Activated CD4-positive, alpha-beta T cell treated with anti-CD3 and anti-CD28 coated beads, Interleukin-2, amount 50 U/mL, for 24 hours (primary cell): ENCODE data around the gene UBE3B.
"Not testable (repeated sequence)": the region's sequence is repeated elsewhere in the genome, so short reads cannot be mapped to it uniquely, and the experiment has no call there.

Source experiments
- DNase-seq, 2 donors: peaks; one replicate each; pipeline ENCODE4 v3.0.0-alpha.2; 2020; ENCODE audit warnings: low read depth in 1 of 2, low spot score in 1 of 2

Gene UBE3B

GRCh38 chr12:109477185-109477962 lies at the start of gene UBE3B, which contains the start of gene KCTD10:
TSS of gene UBE3B (plus strand) at chr12:109477634. CDS start at chr12:109483552, 5,918 bp downstream.
TSS of gene KCTD10 (minus strand) at chr12:109477300. CDS start at chr12:109477262, 38 bp downstream.
- DNase-seq: peak; percentile 74 to 80

- peak; percentile 53 to 55 for DNase-seq
Measured at GRCh38 chr12:109428037-109428629, 49.3 kb upstream of the UBE3B start.

GRCh38 chr12:109428804-109429203 lies 48.6 kb upstream of the UBE3B start:
- not testable (repeated sequence) for DNase-seq

GRCh38 chr12:109430244-109430643 lies 47.2 kb upstream of the UBE3B start:
- DNase-seq: no peak

GRCh38 chr12:109432431-109432830 lies 45.0 kb upstream of the UBE3B start:
- DNase-seq: no peak

- peak; percentile 53 to 57 for DNase-seq
Measured at GRCh38 chr12:109432842-109433304, 44.6 kb upstream of the UBE3B start.

- no peak for DNase-seq
Measured at GRCh38 chr12:109433618-109434017, 43.8 kb upstream of the UBE3B start.

- DNase-seq: no peak
Measured at GRCh38 chr12:109434582-109434981, 42.9 kb upstream of the UBE3B start.

GRCh38 chr12:109435428-109436187 lies 41.8 kb upstream of the UBE3B start:
- DNase-seq: no peak

- DNase-seq: no peak
Measured at GRCh38 chr12:109436188-109436560, 41.3 kb upstream of the UBE3B start.

GRCh38 chr12:109439181-109439580 lies 38.3 kb upstream of the UBE3B start:
- DNase-seq: no peak

GRCh38 chr12:109439951-109440350 lies 37.5 kb upstream of the UBE3B start:
- DNase-seq: not testable (repeated sequence)

GRCh38 chr12:109440851-109441490 lies 36.5 kb upstream of the UBE3B start:
- DNase-seq: no peak

- no peak for DNase-seq
Measured at GRCh38 chr12:109443794-109444193, 33.6 kb upstream of the UBE3B start.

- DNase-seq: no peak
Measured at GRCh38 chr12:109444259-109444658, 33.2 kb upstream of the UBE3B start.

- no peak for DNase-seq
Measured at GRCh38 chr12:109445191-109445609, 32.2 kb upstream of the UBE3B start.

- DNase-seq: no peak
Measured at GRCh38 chr12:109446869-109447268, 30.6 kb upstream of the UBE3B start.

- no peak for DNase-seq
Measured at GRCh38 chr12:109447482-109447881, 30.0 kb upstream of the UBE3B start.

- DNase-seq: no peak
Measured at GRCh38 chr12:109448272-109448671, 29.2 kb upstream of the UBE3B start.

- no peak for DNase-seq
Measured at GRCh38 chr12:109448707-109449390, 28.6 kb upstream of the UBE3B start.
